K562 (cell line): ENCODE results near the gene TMEM260.

Source experiments
- BHLHE40 ChIP-seq: IDR thresholded peaks from 2 replicates; pipeline ENCODE4 v1.6.1; 2011; ENCODE audit warnings: low read length, improper control_type of control experiment
- CHD2 ChIP-seq: IDR thresholded peaks from 2 replicates; pipeline ENCODE4 v1.6.1; 2011; ENCODE audit warnings: low read depth, low read length
- CREBBP ChIP-seq: IDR thresholded peaks from one replicate; pipeline ENCODE4 v1.6.1; 2012; ENCODE audit warnings: low read depth, mild to moderate bottlenecking, control low read depth, inconsistent platforms, low read length
- ESRRA ChIP-seq: fragments of 450-650 bp; IDR thresholded peaks from 2 replicates; pipeline ENCODE4 v1.6.1; 2014; ENCODE audit warnings: low read depth, mild to moderate bottlenecking, moderate library complexity, borderline replicate concordance
- FOSL1 ChIP-seq: fragments of 200-800 bp; sonication (Bioruptor generic); conservative IDR thresholded peaks from 2 replicates; pipeline ENCODE4 v1.6.1; 2016; ENCODE audit warnings: missing genetic modification characterization, missing compliant biosample characterization
- NR2C2 ChIP-seq, 2 experiments: fragments of 200-800 bp in 1 of 2; sonication (Bioruptor generic) in 1 of 2; sonication (generic) in 1 of 2; formaldehyde crosslinking in 1 of 2; IDR thresholded peaks; 2 replicates each; pipeline versions ENCODE4 v1.6.1 to v1.8.0; 2016 to 2022; ENCODE audit warnings: mild to moderate bottlenecking in 1 of 2, missing compliant biosample characterization in 1 of 2, missing genetic modification characterization in 1 of 2, missing genetic modification reagents in 1 of 2
- POLR3G ChIP-seq: IDR thresholded peaks from 2 replicates; pipeline ENCODE4 v1.6.1; 2011; ENCODE audit not compliant: insufficient read length, insufficient replicate concordance; ENCODE audit errors: extremely low read depth
- SRF ChIP-seq, 2 experiments: fragments of 250-450, 450-650 bp in 1 of 2; sonication (Bioruptor Pico) in 1 of 2; sonication (generic) in 1 of 2; formaldehyde crosslinking; IDR thresholded peaks; 2 replicates each; pipeline versions ENCODE4 v1.5.0 to v1.5.1; 2020 to 2022; ENCODE audit warnings: mild to moderate bottlenecking in 1 of 2, missing genetic modification reagents in 1 of 2
- ZNF143 ChIP-seq: sonication (generic); formaldehyde crosslinking; IDR thresholded peaks from 2 replicates; pipeline ENCODE4 v1.9.0; 2022; ENCODE audit warnings: mild to moderate bottlenecking, missing genetic modification reagents
- ZNF830 ChIP-seq: fragments of 250-450 bp; sonication (Bioruptor Pico); IDR thresholded peaks from 2 replicates; pipeline ENCODE4 v1.5.0; 2021; ENCODE audit warnings: mild to moderate bottlenecking
- TF ChIP-seq, protein P1 (sequence below): fragments of 250-450 bp; sonication (Bioruptor Pico); IDR thresholded peaks from 2 replicates; pipeline ENCODE4 v1.4.0; 2020
- TF ChIP-seq, protein P2 (sequence below): sonication (generic); formaldehyde crosslinking; IDR thresholded peaks from 2 replicates; pipeline ENCODE4 v1.8.0; 2023; ENCODE audit warnings: mild to moderate bottlenecking, missing genetic modification reagents
- TF ChIP-seq, protein P3 (sequence below): fragments of 450-650 bp; IDR thresholded peaks from one replicate; pipeline ENCODE4 v1.6.1; 2018; ENCODE audit warnings: mild to moderate bottlenecking, moderate library complexity; ENCODE audit not compliant: partially characterized antibody

DNA sequence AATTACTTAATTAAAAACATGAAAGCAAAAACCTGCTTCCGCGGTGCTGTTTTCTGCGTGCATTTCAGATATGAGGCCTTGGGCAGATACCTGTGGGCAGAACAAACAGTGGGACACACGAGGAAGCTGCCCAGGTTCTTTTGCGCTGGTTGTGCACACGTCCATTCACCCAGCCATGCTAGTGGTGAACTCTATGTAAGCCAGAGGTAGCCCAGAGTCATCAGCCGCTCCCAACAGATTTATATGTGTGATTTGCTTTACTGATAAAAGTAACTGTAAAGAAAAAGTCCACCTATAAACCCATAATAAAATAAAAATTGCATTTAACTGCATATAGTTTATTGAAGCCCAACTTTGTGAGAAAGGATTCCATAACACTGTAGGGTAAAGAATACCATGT lies 47.1 kb upstream of the TMEM260 start:
- TF ChIP-seq BHLHE40 (no peak), CHD2 (no peak), ZNF830 (CRISPR knock-in tag) (no peak), SRF (CRISPR knock-in tag; IDR thresholded peaks at IDR 0.05) (no peak), NR2C2 (CRISPR knock-in tag; IDR thresholded peaks at IDR 0.05) (no peak), NR2C2 (tag; IDR thresholded peaks at IDR 0.05) (no peak), CREBBP (no peak), ZNF143 (CRISPR knock-in tag) (no peak), POLR3G (no peak), FOSL1 (tag) (no peak), ESRRA (no peak)
- TF ChIP-seq, protein P1, sequence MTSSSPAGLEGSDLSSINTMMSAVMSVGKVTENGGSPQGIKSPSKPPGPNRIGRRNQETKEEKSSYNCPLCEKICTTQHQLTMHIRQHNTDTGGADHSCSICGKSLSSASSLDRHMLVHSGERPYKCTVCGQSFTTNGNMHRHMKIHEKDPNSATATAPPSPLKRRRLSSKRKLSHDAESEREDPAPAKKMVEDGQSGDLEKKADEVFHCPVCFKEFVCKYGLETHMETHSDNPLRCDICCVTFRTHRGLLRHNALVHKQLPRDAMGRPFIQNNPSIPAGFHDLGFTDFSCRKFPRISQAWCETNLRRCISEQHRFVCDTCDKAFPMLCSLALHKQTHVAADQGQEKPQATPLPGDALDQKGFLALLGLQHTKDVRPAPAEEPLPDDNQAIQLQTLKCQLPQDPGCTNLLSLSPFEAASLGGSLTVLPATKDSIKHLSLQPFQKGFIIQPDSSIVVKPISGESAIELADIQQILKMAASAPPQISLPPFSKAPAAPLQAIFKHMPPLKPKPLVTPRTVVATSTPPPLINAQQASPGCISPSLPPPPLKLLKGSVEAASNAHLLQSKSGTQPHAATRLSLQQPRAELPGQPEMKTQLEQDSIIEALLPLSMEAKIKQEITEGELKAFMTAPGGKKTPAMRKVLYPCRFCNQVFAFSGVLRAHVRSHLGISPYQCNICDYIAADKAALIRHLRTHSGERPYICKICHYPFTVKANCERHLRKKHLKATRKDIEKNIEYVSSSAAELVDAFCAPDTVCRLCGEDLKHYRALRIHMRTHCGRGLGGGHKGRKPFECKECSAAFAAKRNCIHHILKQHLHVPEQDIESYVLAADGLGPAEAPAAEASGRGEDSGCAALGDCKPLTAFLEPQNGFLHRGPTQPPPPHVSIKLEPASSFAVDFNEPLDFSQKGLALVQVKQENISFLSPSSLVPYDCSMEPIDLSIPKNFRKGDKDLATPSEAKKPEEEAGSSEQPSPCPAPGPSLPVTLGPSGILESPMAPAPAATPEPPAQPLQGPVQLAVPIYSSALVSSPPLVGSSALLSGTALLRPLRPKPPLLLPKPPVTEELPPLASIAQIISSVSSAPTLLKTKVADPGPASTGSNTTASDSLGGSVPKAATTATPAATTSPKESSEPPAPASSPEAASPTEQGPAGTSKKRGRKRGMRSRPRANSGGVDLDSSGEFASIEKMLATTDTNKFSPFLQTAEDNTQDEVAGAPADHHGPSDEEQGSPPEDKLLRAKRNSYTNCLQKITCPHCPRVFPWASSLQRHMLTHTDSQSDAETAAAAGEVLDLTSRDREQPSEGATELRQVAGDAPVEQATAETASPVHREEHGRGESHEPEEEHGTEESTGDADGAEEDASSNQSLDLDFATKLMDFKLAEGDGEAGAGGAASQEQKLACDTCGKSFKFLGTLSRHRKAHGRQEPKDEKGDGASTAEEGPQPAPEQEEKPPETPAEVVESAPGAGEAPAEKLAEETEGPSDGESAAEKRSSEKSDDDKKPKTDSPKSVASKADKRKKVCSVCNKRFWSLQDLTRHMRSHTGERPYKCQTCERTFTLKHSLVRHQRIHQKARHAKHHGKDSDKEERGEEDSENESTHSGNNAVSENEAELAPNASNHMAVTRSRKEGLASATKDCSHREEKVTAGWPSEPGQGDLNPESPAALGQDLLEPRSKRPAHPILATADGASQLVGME (CRISPR knock-in tag): no peak
- TF ChIP-seq, protein P2, sequence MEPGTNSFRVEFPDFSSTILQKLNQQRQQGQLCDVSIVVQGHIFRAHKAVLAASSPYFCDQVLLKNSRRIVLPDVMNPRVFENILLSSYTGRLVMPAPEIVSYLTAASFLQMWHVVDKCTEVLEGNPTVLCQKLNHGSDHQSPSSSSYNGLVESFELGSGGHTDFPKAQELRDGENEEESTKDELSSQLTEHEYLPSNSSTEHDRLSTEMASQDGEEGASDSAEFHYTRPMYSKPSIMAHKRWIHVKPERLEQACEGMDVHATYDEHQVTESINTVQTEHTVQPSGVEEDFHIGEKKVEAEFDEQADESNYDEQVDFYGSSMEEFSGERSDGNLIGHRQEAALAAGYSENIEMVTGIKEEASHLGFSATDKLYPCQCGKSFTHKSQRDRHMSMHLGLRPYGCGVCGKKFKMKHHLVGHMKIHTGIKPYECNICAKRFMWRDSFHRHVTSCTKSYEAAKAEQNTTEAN (CRISPR knock-in tag): no peak
- TF ChIP-seq, protein P3, sequence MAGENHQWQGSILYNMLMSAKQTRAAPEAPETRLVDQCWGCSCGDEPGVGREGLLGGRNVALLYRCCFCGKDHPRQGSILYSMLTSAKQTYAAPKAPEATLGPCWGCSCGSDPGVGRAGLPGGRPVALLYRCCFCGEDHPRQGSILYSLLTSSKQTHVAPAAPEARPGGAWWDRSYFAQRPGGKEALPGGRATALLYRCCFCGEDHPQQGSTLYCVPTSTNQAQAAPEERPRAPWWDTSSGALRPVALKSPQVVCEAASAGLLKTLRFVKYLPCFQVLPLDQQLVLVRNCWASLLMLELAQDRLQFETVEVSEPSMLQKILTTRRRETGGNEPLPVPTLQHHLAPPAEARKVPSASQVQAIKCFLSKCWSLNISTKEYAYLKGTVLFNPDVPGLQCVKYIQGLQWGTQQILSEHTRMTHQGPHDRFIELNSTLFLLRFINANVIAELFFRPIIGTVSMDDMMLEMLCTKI: no peak
